ENCODE data around the gene SHMT1.

Gene SHMT1

DNA sequence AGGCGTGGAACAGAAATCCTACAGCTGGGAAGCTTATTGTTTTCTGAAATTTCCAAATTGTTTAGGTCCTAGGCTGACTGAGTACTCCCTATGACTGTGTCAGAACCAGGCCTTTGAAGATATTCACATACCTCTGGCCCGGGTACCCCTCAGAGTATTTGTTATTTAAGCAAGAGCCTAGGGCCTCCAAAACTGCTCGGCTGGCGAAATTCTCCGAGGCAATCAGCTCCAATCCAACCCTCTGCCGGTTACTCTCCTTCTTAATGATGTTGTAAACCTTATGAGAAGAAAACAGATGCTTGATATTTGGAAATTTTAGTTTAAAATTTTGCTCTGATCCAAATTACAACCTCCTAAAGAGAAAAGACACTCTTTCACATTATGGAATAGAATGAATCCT lies 9.8 kb downstream of the SHMT1 start (continued):
- TF ChIP-seq ZNF704 (tag by site-specific recombination; IDR thresholded peaks at IDR 0.05) (no peak), ZNF626 (tag by site-specific recombination; IDR thresholded peaks at IDR 0.05) (no peak), ZNF23 (tag by site-specific recombination; IDR thresholded peaks at IDR 0.05; ENCODE audit: borderline replicate concordance) (no peak), ZBTB20 (tag by site-specific recombination; IDR thresholded peaks at IDR 0.05) (no peak), ZNF473 (tag by site-specific recombination; IDR thresholded peaks at IDR 0.05) (no peak), FEZF1 (tag by site-specific recombination; IDR thresholded peaks at IDR 0.05) (no peak), ZNF677 (tag by site-specific recombination; IDR thresholded peaks at IDR 0.05) (no peak)
- TF ChIP-seq, protein P1, sequence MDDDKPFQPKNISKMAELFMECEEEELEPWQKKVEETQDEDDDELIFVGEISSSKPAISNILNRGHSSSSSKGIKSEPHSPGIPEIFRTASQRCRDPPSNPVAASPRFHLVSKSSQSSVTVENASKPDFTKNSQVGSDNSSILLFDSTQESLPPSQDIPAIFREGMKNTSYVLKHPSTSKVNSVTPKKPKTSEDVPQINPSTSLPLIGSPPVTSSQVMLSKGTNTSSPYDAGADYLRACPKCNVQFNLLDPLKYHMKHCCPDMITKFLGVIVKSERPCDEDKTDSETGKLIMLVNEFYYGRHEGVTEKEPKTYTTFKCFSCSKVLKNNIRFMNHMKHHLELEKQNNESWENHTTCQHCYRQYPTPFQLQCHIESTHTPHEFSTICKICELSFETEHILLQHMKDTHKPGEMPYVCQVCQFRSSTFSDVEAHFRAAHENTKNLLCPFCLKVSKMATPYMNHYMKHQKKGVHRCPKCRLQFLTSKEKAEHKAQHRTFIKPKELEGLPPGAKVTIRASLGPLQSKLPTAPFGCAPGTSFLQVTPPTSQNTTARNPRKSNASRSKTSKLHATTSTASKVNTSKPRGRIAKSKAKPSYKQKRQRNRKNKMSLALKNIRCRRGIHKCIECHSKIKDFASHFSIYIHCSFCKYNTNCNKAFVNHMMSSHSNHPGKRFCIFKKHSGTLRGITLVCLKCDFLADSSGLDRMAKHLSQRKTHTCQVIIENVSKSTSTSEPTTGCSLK (tag by site-specific recombination; IDR thresholded peaks at IDR 0.05), result no peak

DNA sequence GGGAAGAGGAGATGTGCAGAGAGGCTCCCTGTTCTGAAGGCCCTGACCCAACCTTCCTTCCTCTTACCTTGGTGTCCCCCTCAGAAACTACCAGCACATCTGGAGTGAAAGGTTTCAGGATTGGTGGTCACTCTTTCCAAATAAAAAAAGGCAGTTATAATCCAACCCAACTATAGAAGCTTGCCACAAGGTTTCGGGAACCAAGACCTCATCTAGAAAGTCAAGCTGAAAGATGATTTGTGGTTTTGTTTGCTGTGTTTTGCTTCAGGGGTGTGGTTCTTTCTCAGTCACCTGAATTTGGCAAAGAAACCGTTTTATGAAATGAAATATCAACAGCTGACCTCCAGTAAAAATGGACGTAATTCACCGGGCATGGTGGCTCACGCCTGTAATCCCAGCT lies 19.3 kb downstream of the SHMT1 start:
- ChIA-PET POLR2A (no interaction called here), CTCF (interaction anchor here (0.6 kb wide), 1 partner anchor 554 kb away, joined by 4 read pairs; no protein-coding TSS in a partner anchor)
- Histone ChIP-seq H3K9me3 (ENCODE audit: control insufficient read depth, insufficient read depth, low read depth, low read length) (no peaks in the 10 kb centered on the region), H3K36me3 (ENCODE audit: control insufficient read depth in 2 of 2, insufficient read depth in 1 of 2, low read length in 2 of 2) (peaks cover 79 to 92% of the 10 kb centered on the region in 2 experiments), H3K4me1 (ENCODE audit: control insufficient read depth, insufficient read depth, low read length) (no peaks in the 10 kb centered on the region), H3K4me3 (ENCODE audit: low read depth, low read length) (no peak overlapping the region), H3K27ac (ENCODE audit: extremely low read depth, low read depth, low read length) (no peak overlapping the region)
- no peak for TF ChIP-seq ZNF112 (tag by site-specific recombination; IDR thresholded peaks at IDR 0.05)
- no peak for TF ChIP-seq ZNF184 (tag by site-specific recombination; IDR thresholded peaks at IDR 0.05)
- no peak for TF ChIP-seq WT1 (tag by site-specific recombination; IDR thresholded peaks at IDR 0.05)
- no peak for TF ChIP-seq ZNF174 (tag by site-specific recombination; IDR thresholded peaks at IDR 0.05)
- TF ChIP-seq ZNF521 (tag by site-specific recombination; IDR thresholded peaks at IDR 0.05), result no peak
- no peak for TF ChIP-seq ZSCAN23 (tag by site-specific recombination; IDR thresholded peaks at IDR 0.05)
- TF ChIP-seq, protein P2, sequence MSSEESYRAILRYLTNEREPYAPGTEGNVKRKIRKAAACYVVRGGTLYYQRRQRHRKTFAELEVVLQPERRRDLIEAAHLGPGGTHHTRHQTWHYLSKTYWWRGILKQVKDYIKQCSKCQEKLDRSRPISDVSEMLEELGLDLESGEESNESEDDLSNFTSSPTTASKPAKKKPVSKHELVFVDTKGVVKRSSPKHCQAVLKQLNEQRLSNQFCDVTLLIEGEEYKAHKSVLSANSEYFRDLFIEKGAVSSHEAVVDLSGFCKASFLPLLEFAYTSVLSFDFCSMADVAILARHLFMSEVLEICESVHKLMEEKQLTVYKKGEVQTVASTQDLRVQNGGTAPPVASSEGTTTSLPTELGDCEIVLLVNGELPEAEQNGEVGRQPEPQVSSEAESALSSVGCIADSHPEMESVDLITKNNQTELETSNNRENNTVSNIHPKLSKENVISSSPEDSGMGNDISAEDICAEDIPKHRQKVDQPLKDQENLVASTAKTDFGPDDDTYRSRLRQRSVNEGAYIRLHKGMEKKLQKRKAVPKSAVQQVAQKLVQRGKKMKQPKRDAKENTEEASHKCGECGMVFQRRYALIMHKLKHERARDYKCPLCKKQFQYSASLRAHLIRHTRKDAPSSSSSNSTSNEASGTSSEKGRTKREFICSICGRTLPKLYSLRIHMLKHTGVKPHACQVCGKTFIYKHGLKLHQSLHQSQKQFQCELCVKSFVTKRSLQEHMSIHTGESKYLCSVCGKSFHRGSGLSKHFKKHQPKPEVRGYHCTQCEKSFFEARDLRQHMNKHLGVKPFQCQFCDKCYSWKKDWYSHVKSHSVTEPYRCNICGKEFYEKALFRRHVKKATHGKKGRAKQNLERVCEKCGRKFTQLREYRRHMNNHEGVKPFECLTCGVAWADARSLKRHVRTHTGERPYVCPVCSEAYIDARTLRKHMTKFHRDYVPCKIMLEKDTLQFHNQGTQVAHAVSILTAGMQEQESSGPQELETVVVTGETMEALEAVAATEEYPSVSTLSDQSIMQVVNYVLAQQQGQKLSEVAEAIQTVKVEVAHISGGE (tag by site-specific recombination; conservative IDR thresholded peaks at IDR 0.05; ENCODE audit: low read depth), result no peak
- no peak for TF ChIP-seq ZNF549 (tag by site-specific recombination; IDR thresholded peaks at IDR 0.05)
- no peak for TF ChIP-seq ZNF629 (tag by site-specific recombination; IDR thresholded peaks at IDR 0.05)
- no peak for TF ChIP-seq ZNF776 (tag by site-specific recombination; IDR thresholded peaks at IDR 0.05; ENCODE audit: borderline replicate concordance)
- no peak for TF ChIP-seq YY1 (tag by site-specific recombination; IDR thresholded peaks at IDR 0.05)
- no peak for TF ChIP-seq ZNF132 (tag by site-specific recombination; IDR thresholded peaks at IDR 0.05; ENCODE audit: borderline replicate concordance)
- TF ChIP-seq ZFP41 (tag by site-specific recombination; IDR thresholded peaks at IDR 0.05; ENCODE audit: borderline replicate concordance), result no peak
- no peak for TF ChIP-seq ZNF311 (tag by site-specific recombination; IDR thresholded peaks at IDR 0.05; ENCODE audit: borderline replicate concordance)
- no peak for TF ChIP-seq ZNF600 (tag by site-specific recombination; IDR thresholded peaks at IDR 0.05)
- TF ChIP-seq ZNF354C (tag by site-specific recombination; IDR thresholded peaks at IDR 0.05; ENCODE audit: borderline replicate concordance, low read depth), result no peak
- TF ChIP-seq, protein P3, sequence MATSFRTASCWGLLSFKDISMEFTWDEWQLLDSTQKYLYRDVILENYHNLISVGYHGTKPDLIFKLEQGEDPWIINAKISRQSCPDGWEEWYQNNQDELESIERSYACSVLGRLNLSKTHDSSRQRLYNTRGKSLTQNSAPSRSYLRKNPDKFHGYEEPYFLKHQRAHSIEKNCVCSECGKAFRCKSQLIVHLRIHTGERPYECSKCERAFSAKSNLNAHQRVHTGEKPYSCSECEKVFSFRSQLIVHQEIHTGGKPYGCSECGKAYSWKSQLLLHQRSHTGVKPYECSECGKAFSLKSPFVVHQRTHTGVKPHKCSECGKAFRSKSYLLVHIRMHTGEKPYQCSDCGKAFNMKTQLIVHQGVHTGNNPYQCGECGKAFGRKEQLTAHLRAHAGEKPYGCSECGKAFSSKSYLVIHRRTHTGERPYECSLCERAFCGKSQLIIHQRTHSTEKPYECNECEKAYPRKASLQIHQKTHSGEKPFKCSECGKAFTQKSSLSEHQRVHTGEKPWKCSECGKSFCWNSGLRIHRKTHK (tag by site-specific recombination; IDR thresholded peaks at IDR 0.05), result no peak
- TF ChIP-seq ZSCAN5A (tag by site-specific recombination; IDR thresholded peaks at IDR 0.05), result no peak

All from HEK293 (cell line).